GM06990 (cell line): ENCODE measurements around the gene OPCML.

Source experiments
- DNase-seq: peaks from one replicate; pipeline ENCODE4 v3.0.0-alpha.2; 2011; ENCODE audit not compliant: insufficient read length; ENCODE audit errors: extremely low read depth
- H3K27me3 ChIP-seq: replicated peaks from 2 replicates; pipeline ENCODE4 v1.6.0; 2011; ENCODE audit warnings: low read length; ENCODE audit not compliant: control insufficient read depth, insufficient read depth
- H3K36me3 ChIP-seq: 2 replicates; pipeline ENCODE4 v1.5.1; 2011; ENCODE audit warnings: low read length; ENCODE audit not compliant: control insufficient read depth, insufficient read depth
- H3K4me3 ChIP-seq: replicated peaks from 2 replicates; pipeline ENCODE4 v1.5.1; 2011; ENCODE audit warnings: low read depth, mild to moderate bottlenecking, control low read depth, low read length
- TF ChIP-seq, protein P1 (sequence below): IDR thresholded peaks from 2 replicates; pipeline ENCODE4 v1.5.1; 2011; ENCODE audit warnings: low read length, control low read depth, mild to moderate bottlenecking, inconsistent platforms; ENCODE audit not compliant: insufficient read depth, poor library complexity, severe bottlenecking

The OPCML gene

DNA sequence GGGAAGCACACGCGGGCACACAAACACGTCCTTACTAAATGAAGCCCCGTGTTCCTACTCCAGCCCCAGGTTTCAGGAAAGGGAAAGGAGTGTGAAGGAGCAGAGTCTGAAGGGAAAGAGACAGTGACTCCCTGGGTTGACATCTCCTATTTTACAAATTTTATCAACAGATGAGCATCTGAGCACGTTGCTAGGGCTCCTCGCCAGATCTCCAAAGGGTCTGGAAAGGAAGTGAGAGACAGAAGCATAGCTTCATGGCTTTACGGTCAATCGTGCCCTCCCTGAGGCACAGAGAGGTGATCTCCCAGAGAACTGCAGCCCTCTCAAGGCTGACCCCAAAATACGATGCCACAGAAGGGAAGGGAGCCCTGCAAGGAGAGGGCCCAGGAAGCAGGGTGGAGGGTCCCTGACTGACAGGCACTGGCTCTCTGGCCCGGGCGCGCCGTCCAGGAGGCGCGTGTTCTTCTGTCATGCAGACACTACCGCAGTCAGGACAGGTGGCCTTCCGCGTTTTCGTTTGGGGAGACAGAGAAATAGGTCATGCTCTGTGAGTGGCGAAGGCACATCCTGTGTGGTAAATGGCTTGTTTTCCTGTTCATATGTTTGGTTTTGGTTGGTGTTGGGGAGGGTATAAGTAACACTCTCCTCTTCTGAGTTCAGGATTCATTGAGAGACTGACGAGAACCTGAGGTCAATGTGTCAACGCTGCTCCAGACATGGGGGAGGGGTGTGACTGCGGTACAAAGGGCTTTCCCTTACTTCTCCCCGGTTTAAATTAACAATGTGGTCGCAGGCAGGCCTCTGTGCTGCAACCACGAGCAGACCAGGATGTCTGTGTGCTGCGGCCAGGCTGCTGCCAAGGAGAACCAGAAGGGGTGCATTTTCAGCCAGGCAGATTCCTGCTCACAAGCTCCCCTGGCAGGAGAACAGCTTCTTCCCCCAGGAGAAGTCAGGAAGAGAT, 813.3 kb downstream of the OPCML start:
- H3K27me3 ChIP-seq = no peaks in the 10 kb centered on the region; the same call in 1 of the 2 replicates
- TF ChIP-seq, protein P1, sequence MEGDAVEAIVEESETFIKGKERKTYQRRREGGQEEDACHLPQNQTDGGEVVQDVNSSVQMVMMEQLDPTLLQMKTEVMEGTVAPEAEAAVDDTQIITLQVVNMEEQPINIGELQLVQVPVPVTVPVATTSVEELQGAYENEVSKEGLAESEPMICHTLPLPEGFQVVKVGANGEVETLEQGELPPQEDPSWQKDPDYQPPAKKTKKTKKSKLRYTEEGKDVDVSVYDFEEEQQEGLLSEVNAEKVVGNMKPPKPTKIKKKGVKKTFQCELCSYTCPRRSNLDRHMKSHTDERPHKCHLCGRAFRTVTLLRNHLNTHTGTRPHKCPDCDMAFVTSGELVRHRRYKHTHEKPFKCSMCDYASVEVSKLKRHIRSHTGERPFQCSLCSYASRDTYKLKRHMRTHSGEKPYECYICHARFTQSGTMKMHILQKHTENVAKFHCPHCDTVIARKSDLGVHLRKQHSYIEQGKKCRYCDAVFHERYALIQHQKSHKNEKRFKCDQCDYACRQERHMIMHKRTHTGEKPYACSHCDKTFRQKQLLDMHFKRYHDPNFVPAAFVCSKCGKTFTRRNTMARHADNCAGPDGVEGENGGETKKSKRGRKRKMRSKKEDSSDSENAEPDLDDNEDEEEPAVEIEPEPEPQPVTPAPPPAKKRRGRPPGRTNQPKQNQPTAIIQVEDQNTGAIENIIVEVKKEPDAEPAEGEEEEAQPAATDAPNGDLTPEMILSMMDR = no peak
- no peak overlapping the region for H3K4me3 ChIP-seq
- H3K36me3 ChIP-seq = no peaks in the 10 kb centered on the region
- DNase-seq = no peak

DNA sequence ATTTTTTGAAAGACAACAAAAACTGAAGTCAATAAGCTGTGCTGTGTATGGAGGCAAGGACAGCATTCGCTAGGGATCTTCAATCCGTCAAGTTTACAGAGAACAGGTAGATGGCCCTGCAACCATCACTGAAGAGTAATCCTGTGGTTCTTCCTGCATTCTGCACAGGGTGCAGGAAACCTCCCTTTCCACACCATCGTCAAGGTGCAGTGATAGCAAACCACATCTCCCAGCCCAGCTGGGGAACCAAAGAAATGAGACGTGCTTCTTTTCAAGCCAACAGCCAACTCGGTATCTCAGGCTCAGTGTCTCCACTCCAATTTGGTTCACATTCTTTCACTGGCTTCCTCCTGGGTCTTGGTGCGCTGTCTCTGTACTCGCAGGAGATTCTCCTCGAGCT, 814.5 kb downstream of the OPCML start:
- TF ChIP-seq, protein P1 = no peak

DNA sequence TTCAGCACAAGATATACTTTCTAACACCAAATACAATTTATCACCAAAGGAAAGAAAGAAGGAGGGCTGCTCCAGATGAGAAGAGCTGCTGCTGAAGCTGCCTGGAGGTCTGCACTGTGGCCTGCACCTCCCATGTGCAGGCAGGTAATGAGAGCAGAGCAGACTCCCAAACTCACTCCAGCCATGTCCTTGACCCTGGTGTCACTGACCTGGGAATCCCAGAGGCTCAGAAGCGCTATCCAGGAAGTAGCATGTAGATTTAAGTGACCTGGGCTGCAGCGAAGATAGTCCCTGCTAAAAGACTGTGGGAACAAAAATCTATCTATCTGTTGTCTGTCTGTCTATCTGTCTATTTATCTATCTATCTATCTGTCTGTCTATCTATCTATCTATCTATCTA, 816.3 kb downstream of the OPCML start:
- Histone ChIP-seq H3K27me3 (no peaks in the 10 kb centered on the region; the same call in 1 of the 2 replicates), H3K4me3 (no peak overlapping the region), H3K36me3 (no peaks in the 10 kb centered on the region)
- no peak for DNase-seq
- TF ChIP-seq, protein P1 = no peak

More for the DNA sequence above, 814.5 kb downstream of the OPCML start:
- H3K27me3 ChIP-seq = no peaks in the 10 kb centered on the region; the same call in 1 of the 2 replicates
- H3K36me3 ChIP-seq = no peaks in the 10 kb centered on the region
- H3K4me3 ChIP-seq = no peak overlapping the region
- DNase-seq = no peak

GRCh38 chr11:132714859-132715440, 817.4 kb downstream of the OPCML start:
- TF ChIP-seq, protein P1 = no peak
- Histone ChIP-seq H3K27me3 (no peaks in the 10 kb centered on the region; the same call in 1 of the 2 replicates), H3K4me3 (no peak overlapping the region), H3K36me3 (no peaks in the 10 kb centered on the region)
- no peak for DNase-seq

DNA sequence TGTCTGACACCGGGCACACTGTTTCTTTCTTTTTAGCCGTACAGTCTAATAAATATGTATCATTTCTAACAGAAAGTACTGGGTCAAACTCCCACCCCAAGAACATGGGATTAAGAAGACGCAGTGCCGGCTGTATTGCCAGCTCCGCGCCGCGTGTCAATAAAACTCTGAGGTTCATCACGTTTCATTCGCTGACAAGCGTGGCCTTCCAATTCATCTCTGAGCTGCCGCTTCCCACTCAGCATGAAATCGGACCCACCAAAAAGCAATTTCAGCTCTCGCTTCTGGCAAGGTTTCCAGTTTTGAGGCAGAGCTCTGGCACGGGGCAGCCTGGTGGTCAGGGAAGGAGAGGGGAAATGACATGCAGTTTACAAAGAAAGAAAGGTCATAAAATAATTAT, 819.8 kb downstream of the OPCML start:
- TF ChIP-seq, protein P1 = no peak
- Histone ChIP-seq H3K4me3 (no peak overlapping the region), H3K36me3 (no peaks in the 10 kb centered on the region), H3K27me3 (no peaks in the 10 kb centered on the region)
- no peak for DNase-seq
